ENCODE measurements around the gene LRRC7. TPM values are rescaled to one million over a fixed set of nuclear protein-coding genes. Genes with fewer than 3 reads are reported as not detected.

Gene LRRC7
- total and polyA plus RNA-seq, 2 experiments from 2014 or later = 1.2 TPM; not detected in 1

DNA sequence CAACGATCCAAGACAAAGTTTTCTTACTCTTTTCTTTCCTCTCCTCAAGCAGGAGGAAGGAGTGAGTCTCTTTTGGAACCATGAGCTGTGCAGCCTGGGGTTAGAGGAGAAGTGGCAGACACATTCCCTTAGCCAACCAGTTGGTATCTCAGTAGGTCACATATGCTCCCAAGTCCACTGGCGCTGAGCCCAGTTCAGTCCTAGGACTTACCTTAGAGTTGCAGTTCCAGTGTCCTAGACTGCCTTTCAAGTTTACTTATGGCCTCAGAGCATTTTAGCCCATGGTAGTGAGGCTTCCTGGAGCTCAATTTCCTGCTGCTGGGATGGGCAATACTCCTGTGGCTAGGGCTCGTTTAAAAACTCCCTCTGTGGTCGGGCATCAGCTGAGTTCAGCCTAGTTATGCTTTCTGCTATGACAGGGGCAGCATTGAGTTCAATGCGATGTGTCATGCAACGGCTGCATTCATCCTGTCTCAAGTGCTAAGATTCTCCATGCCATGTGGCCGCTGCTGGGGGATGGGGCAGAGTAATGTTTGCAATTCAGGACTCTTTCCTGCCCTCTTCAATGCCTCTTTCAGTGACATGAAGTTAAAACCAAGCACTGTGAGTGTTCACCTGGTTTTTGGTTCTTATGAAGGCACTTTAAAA lies 103.8 kb downstream of the LRRC7 start (continued):
- TF ChIP-seq, protein P1, sequence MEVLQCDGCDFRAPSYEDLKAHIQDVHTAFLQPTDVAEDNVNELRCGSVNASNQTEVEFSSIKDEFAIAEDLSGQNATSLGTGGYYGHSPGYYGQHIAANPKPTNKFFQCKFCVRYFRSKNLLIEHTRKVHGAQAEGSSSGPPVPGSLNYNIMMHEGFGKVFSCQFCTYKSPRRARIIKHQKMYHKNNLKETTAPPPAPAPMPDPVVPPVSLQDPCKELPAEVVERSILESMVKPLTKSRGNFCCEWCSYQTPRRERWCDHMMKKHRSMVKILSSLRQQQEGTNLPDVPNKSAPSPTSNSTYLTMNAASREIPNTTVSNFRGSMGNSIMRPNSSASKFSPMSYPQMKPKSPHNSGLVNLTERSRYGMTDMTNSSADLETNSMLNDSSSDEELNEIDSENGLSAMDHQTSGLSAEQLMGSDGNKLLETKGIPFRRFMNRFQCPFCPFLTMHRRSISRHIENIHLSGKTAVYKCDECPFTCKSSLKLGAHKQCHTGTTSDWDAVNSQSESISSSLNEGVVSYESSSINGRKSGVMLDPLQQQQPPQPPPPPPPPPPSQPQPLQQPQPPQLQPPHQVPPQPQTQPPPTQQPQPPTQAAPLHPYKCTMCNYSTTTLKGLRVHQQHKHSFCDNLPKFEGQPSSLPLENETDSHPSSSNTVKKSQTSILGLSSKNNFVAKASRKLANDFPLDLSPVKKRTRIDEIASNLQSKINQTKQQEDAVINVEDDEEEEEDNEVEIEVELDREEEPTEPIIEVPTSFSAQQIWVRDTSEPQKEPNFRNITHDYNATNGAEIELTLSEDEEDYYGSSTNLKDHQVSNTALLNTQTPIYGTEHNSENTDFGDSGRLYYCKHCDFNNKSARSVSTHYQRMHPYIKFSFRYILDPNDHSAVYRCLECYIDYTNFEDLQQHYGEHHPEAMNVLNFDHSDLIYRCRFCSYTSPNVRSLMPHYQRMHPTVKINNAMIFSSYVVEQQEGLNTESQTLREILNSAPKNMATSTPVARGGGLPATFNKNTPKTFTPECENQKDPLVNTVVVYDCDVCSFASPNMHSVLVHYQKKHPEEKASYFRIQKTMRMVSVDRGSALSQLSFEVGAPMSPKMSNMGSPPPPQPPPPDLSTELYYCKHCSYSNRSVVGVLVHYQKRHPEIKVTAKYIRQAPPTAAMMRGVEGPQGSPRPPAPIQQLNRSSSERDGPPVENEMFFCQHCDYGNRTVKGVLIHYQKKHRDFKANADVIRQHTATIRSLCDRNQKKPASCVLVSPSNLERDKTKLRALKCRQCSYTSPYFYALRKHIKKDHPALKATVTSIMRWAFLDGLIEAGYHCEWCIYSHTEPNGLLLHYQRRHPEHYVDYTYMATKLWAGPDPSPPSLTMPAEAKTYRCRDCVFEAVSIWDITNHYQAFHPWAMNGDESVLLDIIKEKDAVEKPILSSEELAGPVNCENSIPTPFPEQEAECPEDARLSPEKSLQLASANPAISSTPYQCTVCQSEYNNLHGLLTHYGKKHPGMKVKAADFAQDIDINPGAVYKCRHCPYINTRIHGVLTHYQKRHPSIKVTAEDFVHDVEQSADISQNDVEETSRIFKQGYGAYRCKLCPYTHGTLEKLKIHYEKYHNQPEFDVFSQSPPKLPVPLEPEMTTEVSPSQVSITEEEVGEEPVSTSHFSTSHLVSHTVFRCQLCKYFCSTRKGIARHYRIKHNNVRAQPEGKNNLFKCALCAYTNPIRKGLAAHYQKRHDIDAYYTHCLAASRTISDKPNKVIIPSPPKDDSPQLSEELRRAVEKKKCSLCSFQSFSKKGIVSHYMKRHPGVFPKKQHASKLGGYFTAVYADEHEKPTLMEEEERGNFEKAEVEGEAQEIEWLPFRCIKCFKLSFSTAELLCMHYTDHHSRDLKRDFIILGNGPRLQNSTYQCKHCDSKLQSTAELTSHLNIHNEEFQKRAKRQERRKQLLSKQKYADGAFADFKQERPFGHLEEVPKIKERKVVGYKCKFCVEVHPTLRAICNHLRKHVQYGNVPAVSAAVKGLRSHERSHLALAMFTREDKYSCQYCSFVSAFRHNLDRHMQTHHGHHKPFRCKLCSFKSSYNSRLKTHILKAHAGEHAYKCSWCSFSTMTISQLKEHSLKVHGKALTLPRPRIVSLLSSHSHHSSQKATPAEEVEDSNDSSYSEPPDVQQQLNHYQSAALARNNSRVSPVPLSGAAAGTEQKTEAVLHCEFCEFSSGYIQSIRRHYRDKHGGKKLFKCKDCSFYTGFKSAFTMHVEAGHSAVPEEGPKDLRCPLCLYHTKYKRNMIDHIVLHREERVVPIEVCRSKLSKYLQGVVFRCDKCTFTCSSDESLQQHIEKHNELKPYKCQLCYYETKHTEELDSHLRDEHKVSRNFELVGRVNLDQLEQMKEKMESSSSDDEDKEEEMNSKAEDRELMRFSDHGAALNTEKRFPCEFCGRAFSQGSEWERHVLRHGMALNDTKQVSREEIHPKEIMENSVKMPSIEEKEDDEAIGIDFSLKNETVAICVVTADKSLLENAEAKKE (CRISPR knock-in tag; IDR thresholded peaks at IDR 0.05) = no peak
- no peak for TF ChIP-seq POLR2AphosphoS5 (IDR thresholded peaks at IDR 0.05; ENCODE audit: low read depth)

DNA sequence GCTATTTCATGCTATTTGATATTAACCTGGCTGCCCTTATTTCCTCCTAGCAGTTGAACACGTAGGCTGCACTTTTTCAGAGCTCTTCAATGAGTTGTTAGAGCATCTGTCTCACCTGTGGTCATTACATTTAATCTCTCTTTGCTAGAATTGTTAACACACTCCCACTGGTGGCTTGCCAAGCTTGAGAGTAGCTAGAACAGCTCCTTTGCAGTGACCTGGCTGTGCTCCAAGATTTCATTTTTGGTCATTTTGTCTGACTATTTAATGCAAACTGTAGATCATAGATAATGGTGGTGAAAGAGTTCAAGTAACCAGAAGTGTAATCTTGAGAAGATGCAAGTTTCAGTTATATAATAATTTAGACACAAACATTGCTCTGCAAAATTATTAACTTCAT lies 105.6 kb downstream of the LRRC7 start:
- H3K4me1 Mint-ChIP-seq = no peaks in the 10 kb centered on the region
- H3K36me3 Mint-ChIP-seq (ENCODE audit: low read depth) = no peaks in the 10 kb centered on the region
- ATAC-seq (no peak), DNase-seq (ENCODE audit: low spot score) (no peak)
- Histone ChIP-seq H3K9me2 (ENCODE audit: insufficient read depth) (peaks cover 6% of the 10 kb centered on the region; the same call in 1 of the 2 replicates), H3K36me3 (ENCODE audit: insufficient read depth) (no peaks in the 10 kb centered on the region), H2AFZ (no peak overlapping the region), H3K4me1 (ENCODE audit: insufficient read depth) (no peaks in the 10 kb centered on the region), H3F3A (replicated peaks; ENCODE audit: low read depth) (no peaks in the 10 kb centered on the region), H3K79me2 (replicated peaks; ENCODE audit: insufficient read depth) (no peaks in the 10 kb centered on the region), H3K4me3 (no peak overlapping the region), H4K20me1 (replicated peaks; ENCODE audit: insufficient read depth) (no peaks in the 10 kb centered on the region), H3K4me2 (no peak overlapping the region), H3K27ac (ENCODE audit: low read depth) (no peak overlapping the region), H3K27me3 (ENCODE audit: insufficient read depth) (no peaks in the 10 kb centered on the region)
- H3K27me3 Mint-ChIP-seq (ENCODE audit: insufficient read depth, low read depth, poor library complexity) = peaks cover 1% of the 10 kb centered on the region
- no peak overlapping the region for H3K27ac Mint-ChIP-seq
- no peak overlapping the region for H3K4me3 Mint-ChIP-seq
- no peaks in the 10 kb centered on the region for H3K9me3 Mint-ChIP-seq
- TF ChIP-seq POLR2AphosphoS5 (IDR thresholded peaks at IDR 0.05; ENCODE audit: low read depth) (no peak), REST (IDR thresholded peaks at IDR 0.05; ENCODE audit: unreplicated experiment) (no peak), JUNB (IDR thresholded peaks at IDR 0.05; ENCODE audit: unreplicated experiment) (no peak), EZH2phosphoT487 (IDR thresholded peaks at IDR 0.05; ENCODE audit: unreplicated experiment) (no peak), STAT1 (IDR thresholded peaks at IDR 0.05; ENCODE audit: unreplicated experiment) (no peak)
